Measurements from ENCODE around the gene GPATCH1.

GRCh38 chr19:33062902-33063301, 18.1 kb upstream of the GPATCH1 start:
- TF ChIP-seq, protein P1, sequence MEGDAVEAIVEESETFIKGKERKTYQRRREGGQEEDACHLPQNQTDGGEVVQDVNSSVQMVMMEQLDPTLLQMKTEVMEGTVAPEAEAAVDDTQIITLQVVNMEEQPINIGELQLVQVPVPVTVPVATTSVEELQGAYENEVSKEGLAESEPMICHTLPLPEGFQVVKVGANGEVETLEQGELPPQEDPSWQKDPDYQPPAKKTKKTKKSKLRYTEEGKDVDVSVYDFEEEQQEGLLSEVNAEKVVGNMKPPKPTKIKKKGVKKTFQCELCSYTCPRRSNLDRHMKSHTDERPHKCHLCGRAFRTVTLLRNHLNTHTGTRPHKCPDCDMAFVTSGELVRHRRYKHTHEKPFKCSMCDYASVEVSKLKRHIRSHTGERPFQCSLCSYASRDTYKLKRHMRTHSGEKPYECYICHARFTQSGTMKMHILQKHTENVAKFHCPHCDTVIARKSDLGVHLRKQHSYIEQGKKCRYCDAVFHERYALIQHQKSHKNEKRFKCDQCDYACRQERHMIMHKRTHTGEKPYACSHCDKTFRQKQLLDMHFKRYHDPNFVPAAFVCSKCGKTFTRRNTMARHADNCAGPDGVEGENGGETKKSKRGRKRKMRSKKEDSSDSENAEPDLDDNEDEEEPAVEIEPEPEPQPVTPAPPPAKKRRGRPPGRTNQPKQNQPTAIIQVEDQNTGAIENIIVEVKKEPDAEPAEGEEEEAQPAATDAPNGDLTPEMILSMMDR (IDR thresholded peaks at IDR 0.05), result no peak
- TF ChIP-seq POLR2A (IDR thresholded peaks at IDR 0.05), result no peak

All from esophagus squamous epithelium (tissue), 4 donors.